Mucosa of descending colon (tissue), 3 donors: Measurements from ENCODE around the gene ACACB. TPM values are rescaled to one million over a fixed set of nuclear protein-coding genes. Genes with fewer than 3 reads are reported as not detected.

ENCODE experiments used
- ATAC-seq: fragments of 200-7000 bp; cut with Tn5 transposase; one replicate; pipeline ENCODE4 v1.9.1; 2020; ENCODE audit warnings: mild to moderate bottlenecking, moderate library complexity
- DNase-seq, 3 donors: peaks; one replicate each; pipeline ENCODE4 v3.0.0-alpha.2; 2020
- H3K36me3 ChIP-seq: fragments of 200-600 bp; one replicate; pipeline ENCODE4 v1.8.0; 2021; ENCODE audit warnings: low read depth, mild to moderate bottlenecking
- H3K4me1 ChIP-seq: fragments of 200-600 bp; one replicate; pipeline ENCODE4 v1.8.0; 2021; ENCODE audit warnings: low read depth, mild to moderate bottlenecking
- H3K4me3 ChIP-seq: fragments of 200-600 bp; one replicate; pipeline ENCODE4 v1.8.0; 2021; ENCODE audit warnings: mild to moderate bottlenecking
- H3K9me3 ChIP-seq: fragments of 200-600 bp; one replicate; pipeline ENCODE4 v1.8.0; 2021; ENCODE audit warnings: mild to moderate bottlenecking
- intact Hi-C, 2 donors: fragments of 100-400 bp; cut with DNase I in 1 of 2; cut with micrococcal nuclease in 1 of 2; formaldehyde crosslinking; loops; one replicate each; pipeline versions ENCODE4 v1.11.0 to v1.11.1; 2022; cut with DNase I, micrococcal nuclease
- total RNA-seq, 3 donors: library from RNA; stranded (reverse); fragmentation: NEBNext Ultra II Directional in 2 of 3; extraction: Animal tissue kit (Norgen Biotek cat#: 25700) in 2 of 3; gene quantifications; one replicate each; pipeline versions ENCODE4 v1.2.1 to v1.2.4, GENCODE V29; 2021 to 2023
- TF ChIP-seq, protein P1 (sequence below): fragments of 200-600 bp; IDR thresholded peaks from one replicate; pipeline ENCODE4 v1.8.0; 2022; ENCODE audit warnings: antibody characterized with exemption, mild to moderate bottlenecking
- donor health status: DM: no; HTN: no; CAD: no; lungs with moderate emphysema.
- donor health status: DM: no; HTN: no; CAD: no.
- donor health status: DM: no; HTN: yes; CAD: no.

The ACACB gene
- total RNA-seq, 3 donors from 2014 or later, result 54.4 to 155 (median 66.3) TPM

DNA sequence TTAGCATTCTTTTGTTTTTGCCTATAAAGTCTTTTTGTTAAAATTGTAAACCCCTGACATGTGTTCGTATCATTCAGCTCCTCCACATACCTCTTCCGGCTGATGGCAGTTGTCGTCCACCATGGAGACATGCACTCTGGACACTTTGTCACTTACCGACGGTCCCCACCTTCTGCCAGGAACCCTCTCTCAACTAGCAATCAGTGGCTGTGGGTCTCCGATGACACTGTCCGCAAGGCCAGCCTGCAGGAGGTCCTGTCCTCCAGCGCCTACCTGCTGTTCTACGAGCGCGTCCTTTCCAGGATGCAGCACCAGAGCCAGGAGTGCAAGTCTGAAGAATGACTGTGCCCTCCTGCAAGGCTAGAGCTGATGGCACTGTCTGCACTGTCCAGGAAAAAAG, 30.8 kb upstream of the ACACB start:
- TF ChIP-seq, protein P1, sequence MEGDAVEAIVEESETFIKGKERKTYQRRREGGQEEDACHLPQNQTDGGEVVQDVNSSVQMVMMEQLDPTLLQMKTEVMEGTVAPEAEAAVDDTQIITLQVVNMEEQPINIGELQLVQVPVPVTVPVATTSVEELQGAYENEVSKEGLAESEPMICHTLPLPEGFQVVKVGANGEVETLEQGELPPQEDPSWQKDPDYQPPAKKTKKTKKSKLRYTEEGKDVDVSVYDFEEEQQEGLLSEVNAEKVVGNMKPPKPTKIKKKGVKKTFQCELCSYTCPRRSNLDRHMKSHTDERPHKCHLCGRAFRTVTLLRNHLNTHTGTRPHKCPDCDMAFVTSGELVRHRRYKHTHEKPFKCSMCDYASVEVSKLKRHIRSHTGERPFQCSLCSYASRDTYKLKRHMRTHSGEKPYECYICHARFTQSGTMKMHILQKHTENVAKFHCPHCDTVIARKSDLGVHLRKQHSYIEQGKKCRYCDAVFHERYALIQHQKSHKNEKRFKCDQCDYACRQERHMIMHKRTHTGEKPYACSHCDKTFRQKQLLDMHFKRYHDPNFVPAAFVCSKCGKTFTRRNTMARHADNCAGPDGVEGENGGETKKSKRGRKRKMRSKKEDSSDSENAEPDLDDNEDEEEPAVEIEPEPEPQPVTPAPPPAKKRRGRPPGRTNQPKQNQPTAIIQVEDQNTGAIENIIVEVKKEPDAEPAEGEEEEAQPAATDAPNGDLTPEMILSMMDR, result no peak
- H3K36me3 ChIP-seq, result peaks cover 4% of the 10 kb centered on the region
- intact Hi-C loops, result no loop called here
- ATAC-seq (no peak), DNase-seq (no peak)
- H3K4me1 ChIP-seq, result no peaks in the 10 kb centered on the region
- no peaks in the 10 kb centered on the region for H3K9me3 ChIP-seq
- H3K4me3 ChIP-seq, result no peak overlapping the region

DNA sequence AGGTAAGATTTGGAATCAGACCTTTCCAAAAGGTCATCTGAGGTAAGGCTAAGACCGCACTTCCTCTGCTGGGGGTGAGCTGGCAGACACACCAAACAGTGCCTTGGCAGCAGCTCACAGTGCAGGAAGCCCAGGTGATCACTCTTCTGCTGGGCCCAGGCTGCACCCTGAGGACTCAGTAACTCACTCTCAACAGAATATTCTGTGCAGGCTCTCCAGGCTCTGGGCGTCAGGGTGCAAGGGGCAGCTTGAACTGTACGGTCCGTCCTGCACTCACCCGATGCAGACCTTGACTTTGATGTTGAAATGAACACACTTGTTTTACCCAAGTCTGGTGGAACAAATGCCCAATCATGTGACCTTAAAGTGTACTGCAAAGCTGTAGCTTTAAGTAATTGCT, 29.1 kb upstream of the ACACB start:
- H3K4me3 ChIP-seq, result no peak overlapping the region
- H3K4me1 ChIP-seq, result peaks cover 1% of the 10 kb centered on the region
- peaks cover 4% of the 10 kb centered on the region for H3K36me3 ChIP-seq
- DNase-seq (no peak), ATAC-seq (peak; percentile 69)
- TF ChIP-seq, protein P1, result no peak
- intact Hi-C loops, result no loop called here
- no peaks in the 10 kb centered on the region for H3K9me3 ChIP-seq

DNA sequence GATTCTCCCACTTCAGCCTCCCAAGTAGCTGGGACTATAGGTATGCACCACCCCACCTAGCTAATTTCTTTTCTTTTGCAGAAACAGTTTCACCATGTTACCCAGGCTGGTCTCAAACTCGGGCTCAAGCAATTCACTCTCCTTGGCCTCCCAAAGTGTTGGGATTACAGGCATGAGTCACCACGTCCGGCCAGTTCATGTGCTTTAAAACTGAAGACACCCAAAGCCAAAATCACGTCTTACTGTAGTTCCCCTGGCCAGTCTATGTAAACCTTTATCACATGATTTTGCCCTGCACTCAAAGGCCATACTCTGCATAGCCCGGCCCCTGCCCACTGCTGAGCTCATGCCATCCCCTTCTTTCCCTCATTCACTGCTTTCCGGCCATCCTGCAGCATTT, 27.6 kb upstream of the ACACB start:
- TF ChIP-seq, protein P1, result no peak
- Histone ChIP-seq H3K9me3 (no peaks in the 10 kb centered on the region), H3K4me3 (no peak overlapping the region), H3K36me3 (peaks cover 4% of the 10 kb centered on the region), H3K4me1 (peaks cover 8% of the 10 kb centered on the region)
- no peak for ATAC-seq
- intact Hi-C loops, result no loop called here
- DNase-seq, result no peak

DNA sequence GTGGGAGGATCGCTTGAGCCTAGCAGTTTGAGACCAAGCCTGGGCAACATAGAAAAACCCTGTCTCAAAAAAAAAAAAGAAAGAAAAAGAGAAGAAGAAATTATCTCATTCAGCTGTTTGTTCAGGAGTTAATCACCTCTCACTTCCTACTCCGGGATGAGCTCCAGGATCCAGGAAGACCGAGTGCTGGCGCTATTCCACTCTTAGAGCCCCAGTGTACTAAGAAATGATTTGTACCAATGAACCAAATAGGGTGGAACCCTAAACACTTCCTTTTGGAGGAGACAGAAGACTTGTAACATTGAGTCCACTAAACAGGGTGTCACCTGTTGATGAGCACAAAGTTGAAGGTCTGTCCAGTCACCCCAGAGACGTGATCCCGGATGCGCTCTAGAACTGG, 26.7 kb upstream of the ACACB start:
- Histone ChIP-seq H3K4me1 (peaks cover 8% of the 10 kb centered on the region), H3K36me3 (peaks cover 4% of the 10 kb centered on the region), H3K9me3 (no peaks in the 10 kb centered on the region), H3K4me3 (no peak overlapping the region)
- TF ChIP-seq, protein P1, result no peak
- no peak for DNase-seq
- ATAC-seq, result no peak
- intact Hi-C loops, result loop anchor here in 1 of 2 donors (10.0 kb wide), 1 partner anchor 525 kb away; the partner anchor contains the start of genes ISCU and SART3

DNA sequence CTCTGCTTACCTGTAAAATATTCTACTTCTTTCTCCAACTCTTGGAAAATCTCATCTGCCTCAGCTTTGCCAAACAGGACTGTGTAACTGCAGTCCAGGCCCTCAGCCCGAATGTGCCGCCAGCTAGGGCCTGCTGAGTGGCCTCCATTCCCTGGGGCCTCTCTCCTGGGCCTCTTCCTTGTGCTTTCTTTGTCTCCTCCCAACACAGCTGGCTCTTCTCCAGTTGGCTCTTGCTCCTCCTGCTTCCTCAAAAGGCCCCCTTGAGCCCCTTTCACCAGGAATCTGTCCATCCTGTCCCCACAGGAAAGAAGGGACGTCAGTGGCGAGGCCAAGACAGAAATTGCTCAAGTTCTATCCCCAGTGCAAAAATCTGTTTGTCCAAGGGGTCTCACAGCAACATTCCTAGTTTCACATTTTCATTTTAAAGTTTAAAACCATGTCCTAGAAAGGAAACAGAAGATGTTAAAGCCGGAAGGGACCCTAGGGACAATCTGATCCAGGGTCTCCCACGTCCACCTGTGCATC, 23.8 kb upstream of the ACACB start:
- ATAC-seq, result no peak
- intact Hi-C loops, result loop anchor here in 1 of 2 donors (10.0 kb wide), 1 partner anchor 528 kb away; the partner anchor contains the start of genes ISCU and SART3
- Histone ChIP-seq H3K4me1 (peaks cover 13% of the 10 kb centered on the region), H3K36me3 (peaks cover 4% of the 10 kb centered on the region), H3K4me3 (no peak overlapping the region), H3K9me3 (no peaks in the 10 kb centered on the region)
- no peak for DNase-seq
- TF ChIP-seq, protein P1, result no peak
